ENCODE data around the gene NDUFB3.

DNA sequence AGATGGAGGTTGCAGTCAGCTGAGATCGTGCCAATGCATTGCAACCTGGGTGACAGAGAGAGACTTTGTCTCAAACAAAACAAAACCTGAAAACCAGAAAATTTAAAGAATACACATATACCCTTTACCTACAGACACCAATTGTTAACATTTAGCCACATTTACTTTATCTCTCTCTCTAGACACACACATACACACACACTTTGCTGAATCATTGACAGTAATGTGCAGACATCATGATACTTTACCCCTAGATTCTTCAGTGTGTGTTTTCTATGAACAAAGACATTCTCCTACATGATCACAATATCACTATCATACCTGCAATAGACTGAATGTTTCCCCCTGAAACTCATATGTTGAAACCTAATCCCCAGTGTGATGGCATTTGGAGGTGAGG is 34.0 kb downstream of the NDUFB3 start:
- TF ChIP-seq CTCF (IDR thresholded peaks at IDR 0.05) (no peak), POLR2A (IDR thresholded peaks at IDR 0.05) (no peak)
